Activated naive CD4-positive, alpha-beta T cell (primary cell): ENCODE data around the gene MMP24OS.
A peak's percentile ranks its signal among the peaks of the same experiment; 100 is the strongest.

ENCODE experiments used
- DNase-seq, 4 experiments: peaks; one replicate each; lab custom pipeline; 2025; lab: John Stamatoyannopoulos, UW

The MMP24OS gene

GRCh38 chr20:35306931-35307517 is 29.1 kb upstream of the MMP24OS start:
- no peak for DNase-seq

GRCh38 chr20:35305682-35306556 is 28.0 kb upstream of the MMP24OS start:
- DNase-seq = no peak

- DNase-seq = no peak
Measured at GRCh38 chr20:35304956-35305355, 27.0 kb upstream of the MMP24OS start.

- DNase-seq = peak; percentile 49 to 67 (median 62)
Measured at GRCh38 chr20:35303735-35304491, 26.0 kb upstream of the MMP24OS start.

GRCh38 chr20:35303382-35303734 is 25.4 kb upstream of the MMP24OS start:
- DNase-seq = no peak

- no peak for DNase-seq
Measured at GRCh38 chr20:35302421-35303335, 24.8 kb upstream of the MMP24OS start.

GRCh38 chr20:35301426-35301825 is 23.5 kb upstream of the MMP24OS start:
- DNase-seq = no peak

- no peak for DNase-seq
Measured at GRCh38 chr20:35300469-35301262, 22.7 kb upstream of the MMP24OS start.

GRCh38 chr20:35299780-35300179 is 21.9 kb upstream of the MMP24OS start:
- no peak for DNase-seq

GRCh38 chr20:35298264-35298663 is 20.3 kb upstream of the MMP24OS start:
- no peak for DNase-seq

GRCh38 chr20:35297740-35298139 is 19.8 kb upstream of the MMP24OS start:
- no peak for DNase-seq

- DNase-seq = no peak
Measured at GRCh38 chr20:35297155-35297554, 19.2 kb upstream of the MMP24OS start.

GRCh38 chr20:35296101-35296554 is 18.2 kb upstream of the MMP24OS start:
- DNase-seq = no peak

GRCh38 chr20:35295674-35296073 is 17.8 kb upstream of the MMP24OS start:
- DNase-seq = no peak

- no peak for DNase-seq
Measured at GRCh38 chr20:35295058-35295457, 17.1 kb upstream of the MMP24OS start.

GRCh38 chr20:35294293-35294685 is 16.4 kb upstream of the MMP24OS start:
- DNase-seq = no peak

GRCh38 chr20:35293303-35294292 is 15.7 kb upstream of the MMP24OS start:
- DNase-seq = no peak

- no peak for DNase-seq
Measured at GRCh38 chr20:35292504-35293285, 14.8 kb upstream of the MMP24OS start.
